K562 treated with DMSO at 1 percent for 4 hours (cell line): ENCODE measurements around the gene ZBTB33. TPM values are rescaled to one million over a fixed set of nuclear protein-coding genes. Genes with fewer than 3 reads are reported as not detected.

Source experiments
- total RNA-seq: library from RNA; unstranded; fragments of 300-600 nt; gene quantifications from 2 replicates; pipeline ENCODE4 v1.2.3, GENCODE V29; 2022; ENCODE audit not compliant: insufficient read depth

Gene ZBTB33
- 9.8 and 11.5 TPM in 2 replicates for total RNA-seq

GRCh38 chrX:120250522-120251271, at the start of gene ZBTB33:
Gene ZBTB33 (plus strand): TSS chrX:120250812. CDS start chrX:120253416, 2,604 bp downstream.

Other genes starting within 250 kb of the ZBTB33 start
- 5.6 and 6.5 TPM in 2 replicates for gene RHOXF2B, start 173.1 kb upstream of the ZBTB33 start, total RNA-seq
- not detected in 2 replicates for gene RHOXF1, start 134.9 kb upstream of the ZBTB33 start, total RNA-seq
- 132 TPM in 2 replicates for gene RHOXF2, start 92.2 kb upstream of the ZBTB33 start, total RNA-seq
- gene TMEM255A, start 60.6 kb downstream of the ZBTB33 start, total RNA-seq = not detected in 2 replicates
- gene ATP1B4, start 111.3 kb downstream of the ZBTB33 start, total RNA-seq = 0.25 TPM in 1 of 2 replicates, not detected in the other
- gene LAMP2, start 218.5 kb downstream of the ZBTB33 start, total RNA-seq = 71.4 and 75.1 TPM in 2 replicates